ENCODE data around the gene OR2L13.
"Not testable (repeated sequence)": the region's sequence is repeated elsewhere in the genome, so short reads cannot be mapped to it uniquely, and the experiment has no call there.

OR2L13 gene

GRCh38 chr1:248094884-248095283 is at the start of gene OR2L13:
OR2L13 (plus strand) TSS chr1:248095184; CDS start chr1:248099376, 4,192 bp downstream.
- DNase-seq (ENCODE audit: low read depth) = no peak

- no peak for DNase-seq (ENCODE audit: low read depth)
Measured at GRCh38 chr1:248045209-248045608, 49.8 kb upstream of the OR2L13 start.

- no peak for DNase-seq (ENCODE audit: low read depth)
Measured at GRCh38 chr1:248046536-248046935, 48.4 kb upstream of the OR2L13 start, which contains the start of gene OR2L3. OR2L3 (plus strand) TSS chr1:248046836; CDS start chr1:248060682, 13,846 bp downstream.

GRCh38 chr1:248047008-248047407 is 48.0 kb upstream of the OR2L13 start:
- DNase-seq (ENCODE audit: low read depth) = no peak

DNA sequence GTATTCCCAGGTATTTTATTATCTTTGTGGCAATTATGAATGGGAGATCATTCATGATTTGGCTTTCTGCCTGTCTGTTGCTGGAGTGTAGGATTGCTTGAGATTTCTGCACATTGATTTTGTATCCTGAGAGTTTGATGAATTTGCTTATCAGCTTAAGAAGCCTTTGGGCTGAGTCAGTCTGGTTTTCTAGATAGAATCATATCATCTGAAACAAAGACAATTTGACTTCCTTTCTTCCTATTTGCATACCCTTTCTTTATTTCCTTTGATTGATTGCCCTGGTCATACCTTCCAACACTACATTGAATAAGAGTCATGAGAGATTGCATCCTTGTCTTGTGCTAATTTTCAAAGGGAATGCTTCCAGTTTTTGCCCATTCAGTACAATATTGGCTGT is 40.3 kb upstream of the OR2L13 start:
- DNase-seq (ENCODE audit: low read depth) = no peak

GRCh38 chr1:248055261-248055660 is 39.7 kb upstream of the OR2L13 start:
- no peak for DNase-seq (ENCODE audit: low read depth)

DNA sequence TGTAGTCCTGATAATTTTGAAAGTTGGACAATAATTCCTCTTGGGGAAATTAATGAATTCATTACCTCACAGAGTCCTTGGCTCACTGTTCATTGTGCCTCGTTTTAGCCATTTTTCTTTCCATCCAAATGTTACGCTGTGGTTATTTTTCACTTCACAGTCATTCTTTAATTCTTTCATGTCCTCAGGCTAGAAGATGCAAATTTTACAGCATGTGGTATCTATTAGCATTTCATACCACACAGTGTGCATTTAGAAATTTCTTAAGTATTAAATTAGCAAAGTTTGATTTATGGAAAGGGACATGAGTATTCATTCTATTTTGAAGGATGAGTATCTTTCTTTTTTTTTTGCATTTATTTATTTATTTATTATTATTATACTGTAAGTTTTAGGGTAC is 29.9 kb upstream of the OR2L13 start:
- DNase-seq (ENCODE audit: low read depth) = no peak

- no peak for DNase-seq (ENCODE audit: low read depth)
Measured at GRCh38 chr1:248065604-248066003, 29.4 kb upstream of the OR2L13 start.

DNA sequence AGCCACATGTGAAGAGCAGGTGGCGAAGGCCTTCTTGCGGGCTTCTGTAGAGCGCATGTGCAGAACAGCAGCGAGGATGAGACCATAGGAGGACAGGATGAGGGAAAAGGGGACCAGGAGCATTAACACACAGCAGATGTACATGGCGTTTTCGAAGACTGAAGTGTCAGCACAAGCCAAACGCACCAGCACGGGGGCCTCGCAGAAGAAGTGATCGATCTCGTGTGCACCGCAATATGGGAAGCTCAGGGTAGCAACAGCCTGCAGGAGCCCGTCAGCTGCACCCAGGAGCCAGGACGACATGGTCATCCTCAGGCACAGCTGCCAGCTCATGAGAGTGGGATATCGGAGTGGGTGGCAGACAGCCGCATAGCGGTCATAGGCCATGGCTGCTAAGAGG is 11.1 kb upstream of the OR2L13 start:
- not testable (repeated sequence) for DNase-seq (ENCODE audit: low read depth)

DNA sequence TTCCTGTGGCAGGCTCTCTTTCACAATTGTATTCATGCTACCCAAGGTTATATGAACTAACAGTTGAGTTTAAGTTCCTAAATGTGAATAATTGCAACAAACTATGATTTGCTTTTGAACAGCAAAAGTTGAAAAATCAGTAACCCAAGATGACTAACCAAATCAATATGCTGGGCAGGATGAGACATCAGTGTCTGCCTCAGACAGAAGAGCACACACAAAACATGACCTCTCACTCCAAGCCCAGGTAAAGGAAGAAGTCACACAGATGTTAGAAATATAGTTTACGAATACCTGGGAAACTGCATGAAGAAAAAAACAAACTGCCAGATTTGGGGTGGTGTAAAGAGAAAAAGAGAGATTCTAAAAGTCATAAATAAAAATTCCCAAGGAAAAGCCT is 3.5 kb downstream of the OR2L13 start:
- no peak for DNase-seq (ENCODE audit: low read depth)

DNA sequence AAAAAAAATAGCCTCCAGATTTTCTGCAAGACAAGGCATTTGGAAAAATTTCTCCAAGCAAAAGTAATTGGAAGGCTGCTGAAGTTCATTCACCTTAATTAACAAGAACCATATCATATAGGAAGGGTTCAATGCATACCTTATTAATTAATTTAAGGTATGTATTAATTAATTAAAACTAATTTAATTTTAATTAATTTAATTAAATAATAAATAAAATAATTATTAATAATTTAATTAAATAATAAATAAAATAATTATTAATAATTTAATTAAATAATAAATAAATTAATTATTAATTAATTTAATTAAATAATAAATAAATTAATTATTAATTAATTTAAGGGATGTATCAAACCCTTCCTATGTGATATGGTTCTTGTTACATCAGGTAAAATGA is 7.9 kb downstream of the OR2L13 start:
- no peak for DNase-seq (ENCODE audit: low read depth)

GRCh38 chr1:248111157-248111556 is 16.2 kb downstream of the OR2L13 start:
- no peak for DNase-seq (ENCODE audit: low read depth)

DNA sequence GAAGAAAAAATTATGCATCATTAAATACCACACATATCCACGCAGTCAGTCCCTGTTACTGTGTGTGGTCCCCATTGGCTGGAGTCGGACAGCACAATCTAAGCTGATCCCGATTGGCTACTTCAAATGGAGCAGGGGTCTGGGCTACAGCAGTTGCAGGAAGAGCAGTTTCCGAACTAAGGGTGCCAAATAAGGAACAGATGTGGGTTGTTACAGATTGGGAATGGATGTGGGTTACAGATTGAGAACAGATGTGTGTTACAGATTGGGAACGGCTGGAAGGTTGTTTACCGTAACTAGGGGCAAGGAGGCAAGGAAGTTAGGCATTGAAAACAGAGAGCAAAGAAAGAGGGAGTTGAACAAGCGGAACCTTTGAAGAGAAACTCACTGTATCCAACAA is 19.9 kb downstream of the OR2L13 start:
- no peak for DNase-seq (ENCODE audit: low read depth)

- DNase-seq (ENCODE audit: low read depth) = no peak
Measured at GRCh38 chr1:248127653-248128052, 32.7 kb downstream of the OR2L13 start.

DNA sequence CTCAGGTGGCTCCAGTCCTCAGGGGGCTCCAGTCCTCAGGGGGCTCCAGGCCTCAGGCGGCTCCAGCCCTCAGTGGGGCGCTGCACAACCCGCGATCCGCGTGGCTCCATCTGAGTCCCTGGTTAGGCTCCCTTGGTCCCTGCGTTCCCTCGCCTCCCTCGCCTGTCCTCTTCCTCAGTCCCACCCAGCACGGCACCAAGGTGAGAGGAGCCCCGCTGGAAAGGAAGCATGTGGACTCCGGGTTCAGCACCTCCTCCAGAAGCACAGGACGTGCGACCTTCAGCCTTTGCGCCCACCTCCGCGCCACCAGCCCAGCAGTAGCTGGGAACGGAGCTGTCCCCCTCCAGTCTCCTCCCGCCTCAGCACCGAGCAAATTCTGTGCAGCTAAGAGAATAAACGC is 41.8 kb downstream of the OR2L13 start:
- no peak for DNase-seq (ENCODE audit: low read depth)

- no peak for DNase-seq (ENCODE audit: low read depth)
Measured at GRCh38 chr1:248140846-248141245, 45.9 kb downstream of the OR2L13 start.

- DNase-seq (ENCODE audit: low read depth) = no peak
Measured at GRCh38 chr1:248143311-248143710, 48.3 kb downstream of the OR2L13 start.

DNA sequence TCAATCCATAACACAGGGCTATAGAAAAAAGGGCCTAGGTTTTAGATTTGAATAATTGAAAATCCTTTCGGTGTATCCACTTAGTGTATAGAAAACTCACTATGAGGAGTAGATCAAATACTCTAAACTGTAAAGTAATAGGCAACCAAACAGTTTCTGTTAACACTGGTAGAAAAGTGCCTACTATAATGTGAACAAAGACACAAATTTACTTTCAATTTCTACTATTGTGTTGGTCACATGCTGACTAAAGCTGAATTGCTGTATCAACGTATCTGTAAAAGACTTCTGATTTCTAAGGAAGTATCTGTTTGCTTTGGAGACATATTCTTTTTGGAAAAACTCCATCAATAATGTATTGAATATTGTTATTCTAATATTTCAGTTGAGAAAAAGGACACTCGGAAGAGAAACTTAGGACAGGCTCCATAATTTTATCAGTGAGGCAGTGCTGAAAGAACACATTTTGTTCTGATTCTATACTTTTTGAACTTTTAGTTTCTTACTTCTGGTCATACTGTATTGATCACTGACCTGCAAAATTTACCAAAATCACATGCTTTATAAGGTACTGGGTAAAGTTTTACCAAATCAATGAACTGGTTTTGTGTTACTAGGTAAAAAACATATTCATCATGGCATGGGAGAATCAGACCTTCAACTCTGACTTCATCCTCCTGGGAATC is 49.7 kb downstream of the OR2L13 start, which contains the start of gene OR2M5:
Gene OR2M5 (plus strand): TSS at position 636 of the 686 bp plus-strand sequence. CDS start 0 bp downstream, at position 636.
- DNase-seq (ENCODE audit: low read depth) = no peak
